ENCODE results near the gene IRX2. TPM values are rescaled to one million over a fixed set of nuclear protein-coding genes. Genes with fewer than 3 reads are reported as not detected.

The IRX2 gene
- total RNA-seq, 1 donor: 7.2 TPM

- H3K27me3 ChIP-seq (ENCODE audit: insufficient read depth, low read length): no peaks in the 10 kb centered on the region
- peaks cover 2% of the 10 kb centered on the region for H3K79me2 ChIP-seq (ENCODE audit: insufficient read depth, low read length)
- H3K27ac ChIP-seq (ENCODE audit: low read depth, low read length): no peak overlapping the region
- no peaks in the 10 kb centered on the region for H3K36me3 ChIP-seq (ENCODE audit: insufficient read depth, low read length)
- TF ChIP-seq CTCF (IDR thresholded peaks at IDR 0.05; ENCODE audit: extremely low read depth, low read depth, low read length): no peak
- H4K20me1 ChIP-seq (ENCODE audit: insufficient read depth, low read length): no peaks in the 10 kb centered on the region
- no peaks in the 10 kb centered on the region for H3K9me3 ChIP-seq (ENCODE audit: low read depth, low read length)
- H3K4me3 ChIP-seq (ENCODE audit: insufficient read depth, low read length): no peak overlapping the region
- no peak overlapping the region for H3K4me2 ChIP-seq (ENCODE audit: insufficient read depth, low read length)
- no peak for DNase-seq (ENCODE audit: insufficient read length, low spot score, missing footprints)
- no peaks in the 10 kb centered on the region for H3K4me1 ChIP-seq (ENCODE audit: insufficient read depth, low read length)
- no peak overlapping the region for H2AFZ ChIP-seq (ENCODE audit: low read length)
Measured at GRCh38 chr5:2740876-2741555, 10.5 kb downstream of the IRX2 start.

GRCh38 chr5:2740051-2740875, 11.2 kb downstream of the IRX2 start:
- Histone ChIP-seq H2AFZ (ENCODE audit: low read length) (no peak overlapping the region), H3K4me3 (ENCODE audit: insufficient read depth, low read length) (peak overlapping the region; percentile 73), H3K27me3 (ENCODE audit: insufficient read depth, low read length) (no peaks in the 10 kb centered on the region), H3K27ac (ENCODE audit: low read depth, low read length) (no peak overlapping the region), H3K36me3 (ENCODE audit: insufficient read depth, low read length) (no peaks in the 10 kb centered on the region), H3K4me1 (ENCODE audit: insufficient read depth, low read length) (no peaks in the 10 kb centered on the region), H3K4me2 (ENCODE audit: insufficient read depth, low read length) (peak overlapping the region; percentile 72), H4K20me1 (ENCODE audit: insufficient read depth, low read length) (no peaks in the 10 kb centered on the region), H3K79me2 (ENCODE audit: insufficient read depth, low read length) (peaks cover 2% of the 10 kb centered on the region), H3K9me3 (ENCODE audit: low read depth, low read length) (no peaks in the 10 kb centered on the region)
- no peak for TF ChIP-seq CTCF (IDR thresholded peaks at IDR 0.05; ENCODE audit: extremely low read depth, low read depth, low read length)
- DNase-seq (ENCODE audit: insufficient read length, low spot score, missing footprints): no peak

GRCh38 chr5:2739360-2740050, 12.0 kb downstream of the IRX2 start:
- H3K36me3 ChIP-seq (ENCODE audit: insufficient read depth, low read length): no peaks in the 10 kb centered on the region
- H3K9me3 ChIP-seq (ENCODE audit: low read depth, low read length): no peaks in the 10 kb centered on the region
- H3K4me3 ChIP-seq (ENCODE audit: insufficient read depth, low read length): peak overlapping the region; percentile 73
- H3K4me1 ChIP-seq (ENCODE audit: insufficient read depth, low read length): no peaks in the 10 kb centered on the region
- TF ChIP-seq CTCF (IDR thresholded peaks at IDR 0.05; ENCODE audit: extremely low read depth, low read depth, low read length): no peak
- no peaks in the 10 kb centered on the region for H3K79me2 ChIP-seq (ENCODE audit: insufficient read depth, low read length)
- peak; percentile 92 for DNase-seq (ENCODE audit: insufficient read length, low spot score, missing footprints)
- H3K27me3 ChIP-seq (ENCODE audit: insufficient read depth, low read length): no peaks in the 10 kb centered on the region
- H4K20me1 ChIP-seq (ENCODE audit: insufficient read depth, low read length): no peaks in the 10 kb centered on the region
- peak overlapping the region; percentile 72 for H3K4me2 ChIP-seq (ENCODE audit: insufficient read depth, low read length)
- peak overlapping the region; percentile 41 for H2AFZ ChIP-seq (ENCODE audit: low read length)
- no peak overlapping the region for H3K27ac ChIP-seq (ENCODE audit: low read depth, low read length)

Measured in osteoblast (primary cell).